Embryonic facial prominence (tissue), 1 donor: ENCODE measurements around the gene CNFN.
"Not testable (repeated sequence)": the region's sequence is repeated elsewhere in the genome, so short reads cannot be mapped to it uniquely, and the experiment has no call there.

Source experiments
- DNase-seq: peaks from one replicate; pipeline ENCODE4 v3.0.0-alpha.2; 2016; ENCODE audit errors: extremely low spot score

The CNFN gene

GRCh38 chr19:42351079-42351735, 38.9 kb downstream of the CNFN start:
- no peak for DNase-seq

GRCh38 chr19:42350417-42350816, 39.7 kb downstream of the CNFN start:
- no peak for DNase-seq

GRCh38 chr19:42349378-42350107, 40.6 kb downstream of the CNFN start:
- DNase-seq: no peak

GRCh38 chr19:42348211-42348610, 41.9 kb downstream of the CNFN start:
- DNase-seq: no peak

GRCh38 chr19:42345191-42345812, 44.8 kb downstream of the CNFN start:
- DNase-seq: no peak

GRCh38 chr19:42344336-42344893, 45.7 kb downstream of the CNFN start:
- no peak for DNase-seq

- no peak for DNase-seq
These were observed 46.6 kb downstream of the CNFN start for GRCh38 chr19:42343344-42344110.

GRCh38 chr19:42339922-42340321, 50.2 kb downstream of the CNFN start:
- not testable (repeated sequence) for DNase-seq

GRCh38 chr19:42339126-42339860, 50.8 kb downstream of the CNFN start:
- not testable (repeated sequence) for DNase-seq
